GM12878 (cell line): ENCODE measurements around the gene OLFM2. TPM values are rescaled to one million over a fixed set of nuclear protein-coding genes. Genes with fewer than 3 reads are reported as not detected.

Experiments used
- ATAC-seq: fragments of 200-7000 bp; cut with Tn5 transposase; 3 replicates; pipeline ENCODE4 v1.9.1; 2020; ENCODE audit warnings: mild to moderate bottlenecking, moderate library complexity
- BruUV-seq: library from RNA; stranded (reverse); fragments of 400-500 nt; replicated peaks from 2 replicates; lab custom pipeline; 2021; lab: Mats Ljungman, UMichigan
- CTCF ChIA-PET: fragments of 300-600 bp; sonication (Branson Sonifier 250); formaldehyde crosslinking; extraction: SDS; loops from one replicate; lab custom pipeline; 2021; ENCODE audit warnings: inconsistent platforms; lab: Yijun Ruan, JAX
- POLR2A ChIA-PET: fragments of 350-600 bp; formaldehyde crosslinking; extraction: SDS; loops from one replicate; lab custom pipeline; 2021; ENCODE audit warnings: inconsistent platforms; lab: Charles Lee
- RAD21 ChIA-PET: fragments of 300-600 bp; sonication (Branson Sonifier 250); formaldehyde crosslinking; loops from one replicate; lab custom pipeline; 2023; ENCODE audit warnings: antibody characterized with exemption; ENCODE audit not compliant: unreplicated experiment; lab: Charles Lee
- SMC1A ChIA-PET: fragments of 300-600 bp; sonication (Branson Sonifier 250); formaldehyde crosslinking; loops from one replicate; lab custom pipeline; 2023; ENCODE audit not compliant: unreplicated experiment, uncharacterized antibody; lab: Charles Lee
- DNase-seq: peaks from one replicate; pipeline ENCODE4 v3.0.0-alpha.2; 2011; ENCODE audit warnings: low read depth, low spot score
- FAIRE-seq: peaks from 3 replicates; lab custom pipeline; 2011; peaks lifted over from hg19 to GRCh38; lab: Jason Lieb, UNC
- H2AFZ ChIP-seq: 2 replicates; pipeline ENCODE4 v1.6.0; 2011; ENCODE audit warnings: low read depth, low read length, control low read depth; ENCODE audit not compliant: control insufficient read depth
- H3K27ac ChIP-seq: 2 replicates; pipeline ENCODE4 v1.5.1; 2011; ENCODE audit warnings: control low read depth; ENCODE audit not compliant: control insufficient read depth, insufficient read depth
- H3K27me3 ChIP-seq, 2 experiments: replicated peaks in 1 of 2; 2 replicates each; pipeline versions ENCODE4 v1.6.0 to v1.6.1; 2011; ENCODE audit warnings: low read length in 1 of 2; ENCODE audit not compliant: control insufficient read depth in 2 of 2, insufficient read depth in 2 of 2
- H3K36me3 ChIP-seq, 2 experiments: 2 replicates each; pipeline ENCODE4 v1.5.1; 2011; ENCODE audit warnings: low read length in 1 of 2; ENCODE audit not compliant: control insufficient read depth in 2 of 2, insufficient read depth in 2 of 2
- H3K4me1 ChIP-seq: 2 replicates; pipeline ENCODE4 v1.6.1; 2011; ENCODE audit warnings: mild to moderate bottlenecking, low read length, moderate library complexity, mixed read lengths; ENCODE audit not compliant: control insufficient read depth, insufficient read depth
- H3K4me2 ChIP-seq: 2 replicates; pipeline ENCODE4 v1.6.0; 2011; ENCODE audit warnings: control low read depth; ENCODE audit not compliant: control insufficient read depth, insufficient read depth
- H3K4me3 ChIP-seq: fragments of 200-600 bp; sonication (generic); 2 replicates; pipeline ENCODE4 v1.5.1; 2016
- H3K79me2 ChIP-seq: 2 replicates; pipeline ENCODE4 v1.6.0; 2011; ENCODE audit warnings: low read length; ENCODE audit not compliant: control insufficient read depth, insufficient read depth
- H3K9ac ChIP-seq: 2 replicates; pipeline ENCODE4 v1.8.0; 2011; ENCODE audit warnings: low read length, control low read depth, mixed read lengths; ENCODE audit not compliant: control insufficient read depth, insufficient read depth
- H3K9me3 ChIP-seq: replicated peaks from 3 replicates; pipeline ENCODE4 v1.5.1; 2011; ENCODE audit warnings: mild to moderate bottlenecking, low read length; ENCODE audit not compliant: control insufficient read depth, insufficient read depth
- H4K20me1 ChIP-seq: 2 replicates; pipeline ENCODE4 v1.6.0; 2011; ENCODE audit not compliant: control insufficient read depth, insufficient read depth
- BHLHE40 ChIP-seq, 2 experiments: fragments of 450-650 bp in 1 of 2; IDR thresholded peaks; 2 replicates each; pipeline ENCODE4 v1.6.1; 2011 to 2017; ENCODE audit warnings: low read depth in 2 of 2, borderline replicate concordance in 1 of 2, improper control_type of control experiment in 1 of 2, low read length in 1 of 2, mild to moderate bottlenecking in 1 of 2
- CHD1 ChIP-seq: IDR thresholded peaks from 2 replicates; pipeline ENCODE4 v1.6.1; 2012; ENCODE audit warnings: low read depth, low read length, improper control_type of control experiment
- CHD4 ChIP-seq: fragments of 200-600 bp; sonication (generic); IDR thresholded peaks from 2 replicates; pipeline ENCODE4 v1.6.1; 2016; ENCODE audit warnings: mild to moderate bottlenecking
- CREM ChIP-seq: IDR thresholded peaks from 2 replicates; pipeline ENCODE4 v1.6.1; 2014; ENCODE audit warnings: antibody characterized with exemption, low read depth
- HSF1 ChIP-seq: fragments of 150-350 bp; IDR thresholded peaks from 2 replicates; pipeline ENCODE4 v1.6.1; 2014; ENCODE audit warnings: mild to moderate bottlenecking, low read depth, low read length
- IKZF2 ChIP-seq, 2 experiments: fragments of 450-650 bp; IDR thresholded peaks; 2 replicates each; pipeline ENCODE4 v1.6.1; 2017; ENCODE audit warnings: mild to moderate bottlenecking in 2 of 2, moderate library complexity in 2 of 2
- KDM1A ChIP-seq: fragments of 200-600 bp; sonication (generic); IDR thresholded peaks from 2 replicates; pipeline ENCODE4 v1.6.1; 2016; ENCODE audit warnings: borderline replicate concordance
- KLF5 ChIP-seq: fragments of 450-650 bp; IDR thresholded peaks from 2 replicates; pipeline ENCODE4 v1.6.1; 2014; ENCODE audit warnings: mild to moderate bottlenecking; ENCODE audit not compliant: partially characterized antibody
- MEF2B ChIP-seq: fragments of 450-650 bp; IDR thresholded peaks from 2 replicates; pipeline ENCODE4 v1.6.1; 2018; ENCODE audit warnings: mild to moderate bottlenecking, moderate library complexity; ENCODE audit not compliant: partially characterized antibody, poor library complexity, severe bottlenecking
- PBX3 ChIP-seq: IDR thresholded peaks from 2 replicates; pipeline ENCODE4 v1.6.1; 2011; ENCODE audit warnings: mild to moderate bottlenecking, low read depth, low read length, moderate library complexity; ENCODE audit not compliant: insufficient replicate concordance
- RB1 ChIP-seq: fragments of 450-650 bp; formaldehyde crosslinking; IDR thresholded peaks from 2 replicates; pipeline ENCODE4 v1.6.1; 2017; ENCODE audit warnings: mild to moderate bottlenecking, borderline replicate concordance
- RCOR1 ChIP-seq: conservative IDR thresholded peaks from 2 replicates; pipeline ENCODE4 v1.6.1; 2012; ENCODE audit warnings: low read depth, low read length, improper control_type of control experiment
- SMARCA5 ChIP-seq: fragments of 450-650 bp; IDR thresholded peaks from 2 replicates; pipeline ENCODE4 v1.6.1; 2017; ENCODE audit warnings: mild to moderate bottlenecking
- SMC3 ChIP-seq: IDR thresholded peaks from 2 replicates; pipeline ENCODE4 v1.6.1; 2011; ENCODE audit warnings: low read length, improper control_type of control experiment, borderline replicate concordance
- TCF12 ChIP-seq: IDR thresholded peaks from 2 replicates; pipeline ENCODE4 v1.6.1; 2011; ENCODE audit warnings: low read depth, mild to moderate bottlenecking, low read length
- TCF3 ChIP-seq: IDR thresholded peaks from 2 replicates; pipeline ENCODE4 v1.6.1; 2012; ENCODE audit warnings: low read depth, mild to moderate bottlenecking, low read length, borderline replicate concordance; ENCODE audit not compliant: insufficient read depth
- ZBED1 ChIP-seq: IDR thresholded peaks from 2 replicates; pipeline ENCODE4 v1.6.1; 2016; ENCODE audit warnings: borderline replicate concordance
- ZBTB33 ChIP-seq: fragments of 450-650 bp; IDR thresholded peaks from 2 replicates; pipeline ENCODE4 v1.6.1; 2017; ENCODE audit warnings: mild to moderate bottlenecking
- ZSCAN29 ChIP-seq: fragments of 450-650 bp; IDR thresholded peaks from 2 replicates; pipeline ENCODE4 v1.6.1; 2017; ENCODE audit warnings: mild to moderate bottlenecking, moderate library complexity
- WGBS: methylation state at CpG from one replicate; pipeline ENCODE4 v1.1.6; 2016; ENCODE audit warnings: low lambda C conversion rate; ENCODE audit not compliant: insufficient replicate concordance, insufficient coverage; ENCODE audit errors: missing lambda C conversion rate; 5-methylcytosine and 5-hydroxymethylcytosine counted together
- in situ Hi-C: fragments of 300-500 bp; cut with MboI; formaldehyde crosslinking; loops from 9 replicates; pipeline ENCODE4 v1.14.3; 2018; ENCODE audit warnings: mixed read lengths
- intact Hi-C: fragments of 100-400 bp; cut with micrococcal nuclease; formaldehyde crosslinking; loops from one replicate; pipeline ENCODE4 v1.14.2; 2022; ENCODE audit not compliant: unreplicated experiment
- polyA plus RNA-seq, 11 experiments: library from polyadenylated mRNA; depleted of rRNA in 4 of 11; unstranded in 6 of 11; stranded (reverse) in 5 of 11; fragments of >200 nt; fragmentation: Nextera tagmentation in 4 of 11; fragmentation: Illumina TruSeq in 1 of 11; extraction: Ambion mirVana in 4 of 11; extraction: Trizol in 1 of 11; gene quantifications; 1 replicate in 1 of 11; 2 replicates in 10 of 11; pipeline versions ENCODE4 v1.2.1 to v1.2.3, GENCODE V29; 2011 to 2016; ENCODE audit warnings: inconsistent platforms in 2 of 11, missing spikeins in 2 of 11, low read depth in 1 of 11
- total RNA-seq, 4 experiments: library from RNA; depleted of rRNA in 3 of 4; stranded (reverse); fragments of >200 nt in 3 of 4; fragmentation: Illumina TruSeq in 1 of 4; extraction: Trizol in 1 of 4; gene quantifications; 2 replicates each; pipeline versions ENCODE4 v1.2.1 to v1.2.3, GENCODE V29; 2013 to 2021

The OLFM2 gene
- total and polyA plus RNA-seq, 10 of the 15 experiments (the other 5 are each of a cell fraction or from before 2014, with no cell fraction given) = 0.07 to 3.5 (median 0.27) TPM; not detected in 5

GRCh38 chr19:9839415-9839814 is 96.9 kb downstream of the OLFM2 start (continued):
- TF ChIP-seq BHLHE40 (IDR thresholded peaks at IDR 0.05; ENCODE audit: borderline replicate concordance in 1 of 2, low read depth in 2 of 2, low read length in 1 of 2) (no peak), HSF1 (no peak), ZBTB33 (no peak), RB1 (no peak)
- TF ChIP-seq, all 136 proteins: peak for 0

GRCh38 chr19:9838324-9838723 is 98.0 kb downstream of the OLFM2 start:
- in situ Hi-C loops = no loop called here
- CTCF ChIA-PET = no interaction called here
- H3K27me3 ChIP-seq = no peaks in the 10 kb centered on the region
- no peak for TF ChIP-seq RB1
- no peak for TF ChIP-seq CHD4
- TF ChIP-seq CREM = no peak
- TF ChIP-seq KDM1A = no peak
- no peak for TF ChIP-seq ZSCAN29
- TF ChIP-seq SMARCA5 = no peak
- TF ChIP-seq ZBED1 = no peak
- TF ChIP-seq KLF5 = no peak
- no peak for TF ChIP-seq TCF12
- TF ChIP-seq IKZF2 (IDR thresholded peaks at IDR 0.05) = no peak
- no peak for TF ChIP-seq PBX3
- no peak for TF ChIP-seq TCF3
- no peak for TF ChIP-seq SMC3
- TF ChIP-seq MEF2B = no peak
- TF ChIP-seq CHD1 = no peak
- TF ChIP-seq RCOR1 = no peak
- TF ChIP-seq, all 136 proteins: peak for 0
- ATAC-seq = no peak
- WGBS = 93% methylated on average over 15 of the region's 15 CpGs
- H2AFZ ChIP-seq = no peak overlapping the region
- no peak overlapping the region for H3K27ac ChIP-seq
- no peak for FAIRE-seq
- H3K9me3 ChIP-seq = no peaks in the 10 kb centered on the region; the same call in 2 of the 3 replicates
- intact Hi-C loops = no loop called here
- peaks cover 14 to 20% of the 10 kb centered on the region in 2 experiments; a peak in 3 of 4 replicates for H3K36me3 ChIP-seq
- SMC1A ChIA-PET = no interaction called here
- H3K4me1 ChIP-seq = peaks cover 7% of the 10 kb centered on the region
- no TSS peak for BruUV-seq
- RAD21 ChIA-PET = no interaction called here
- no peak overlapping the region for H3K4me2 ChIP-seq
- no peak overlapping the region for H3K4me3 ChIP-seq
- no peak overlapping the region for H3K9ac ChIP-seq
- DNase-seq = no peak
- H4K20me1 ChIP-seq = no peaks in the 10 kb centered on the region
- H3K79me2 ChIP-seq = peaks cover 17% of the 10 kb centered on the region
- POLR2A ChIA-PET = no interaction called here
